OCI-LY1 (cell line): ENCODE measurements around the gene MYH13.

Experiments used
- H2AFZ ChIP-seq: fragments of 200-600 bp; sonication (generic), shearing (Covaris generic); 2 replicates; pipeline ENCODE4 v1.6.0; 2014; ENCODE audit warnings: antibody characterized with exemption, mild to moderate bottlenecking, low read length
- H3F3A ChIP-seq: fragments of 200-600 bp; sonication (generic), shearing (Covaris generic); 2 replicates; pipeline ENCODE4 v1.6.0; 2014; ENCODE audit warnings: mild to moderate bottlenecking, antibody characterized with exemption, low read length, moderate library complexity; ENCODE audit not compliant: insufficient read depth
- H3K27ac ChIP-seq: fragments of 200-600 bp; sonication (generic); 2 replicates; pipeline ENCODE4 v1.5.1; 2014; ENCODE audit warnings: low read length, mixed run types, mild to moderate bottlenecking, low read depth; ENCODE audit not compliant: poor library complexity, severe bottlenecking
- H3K27me3 ChIP-seq: fragments of 200-600 bp; sonication (generic); 2 replicates; pipeline ENCODE4 v1.6.0; 2014; ENCODE audit warnings: antibody characterized with exemption, mild to moderate bottlenecking, low read length, moderate library complexity; ENCODE audit not compliant: insufficient read depth
- H3K36me3 ChIP-seq: fragments of 200-600 bp; sonication (generic); 2 replicates; pipeline ENCODE4 v1.6.1; 2014; ENCODE audit warnings: mild to moderate bottlenecking, antibody characterized with exemption, low read length, moderate library complexity, mixed read lengths; ENCODE audit not compliant: insufficient read depth
- H3K4me1 ChIP-seq: fragments of 200-600 bp; sonication (generic); 2 replicates; pipeline ENCODE4 v1.5.1; 2014; ENCODE audit warnings: mild to moderate bottlenecking, low read length, moderate library complexity; ENCODE audit not compliant: insufficient read depth, severe bottlenecking
- H3K4me2 ChIP-seq: fragments of 200-600 bp; sonication (generic), shearing (Covaris generic); 2 replicates; pipeline ENCODE4 v1.6.1; 2014; ENCODE audit warnings: low read length
- H3K4me3 ChIP-seq: fragments of 200-600 bp; sonication (generic); 2 replicates; pipeline ENCODE4 v1.5.1; 2014; ENCODE audit warnings: low read length, low read depth, mild to moderate bottlenecking, mixed read lengths; ENCODE audit not compliant: poor library complexity, severe bottlenecking
- H3K79me2 ChIP-seq: fragments of 200-600 bp; shearing (Covaris generic); 2 replicates; pipeline ENCODE4 v1.6.1; 2016; ENCODE audit warnings: mixed run types, low read length, mixed read lengths; ENCODE audit not compliant: insufficient read depth
- H3K9ac ChIP-seq: fragments of 200-600 bp; sonication (generic), shearing (Covaris generic); 2 replicates; pipeline ENCODE4 v1.6.1; 2014; ENCODE audit warnings: mild to moderate bottlenecking, low read length, mixed read lengths
- H3K9me2 ChIP-seq: fragments of 200-600 bp; sonication (generic), shearing (Covaris generic); 2 replicates; pipeline ENCODE4 v1.6.1; 2014; ENCODE audit warnings: low read depth, mild to moderate bottlenecking, low read length, mixed read lengths
- H3K9me3 ChIP-seq: fragments of 200-600 bp; shearing (Covaris generic); 2 replicates; pipeline ENCODE4 v1.6.1; 2014; ENCODE audit warnings: low read length, mixed read lengths
- H4K20me1 ChIP-seq: fragments of 200-600 bp; sonication (generic), shearing (Covaris generic); 2 replicates; pipeline ENCODE4 v1.6.0; 2016; ENCODE audit warnings: mild to moderate bottlenecking, low read length; ENCODE audit not compliant: insufficient read depth
- EZH2 ChIP-seq: fragments of 200-600 bp; sonication (generic), shearing (Covaris generic); IDR thresholded peaks from 2 replicates; pipeline ENCODE4 v1.8.0; 2017; ENCODE audit warnings: borderline replicate concordance, mixed run types, mild to moderate bottlenecking, antibody characterized with exemption, low read length, moderate library complexity, mixed read lengths
- TF ChIP-seq, protein P1 (sequence below): fragments of 200-600 bp; sonication (generic), shearing (Covaris generic); IDR thresholded peaks from 2 replicates; pipeline ENCODE4 v1.5.1; 2017; ENCODE audit warnings: mild to moderate bottlenecking, antibody characterized with exemption, low read length, moderate library complexity, mixed read lengths

MYH13 gene

DNA sequence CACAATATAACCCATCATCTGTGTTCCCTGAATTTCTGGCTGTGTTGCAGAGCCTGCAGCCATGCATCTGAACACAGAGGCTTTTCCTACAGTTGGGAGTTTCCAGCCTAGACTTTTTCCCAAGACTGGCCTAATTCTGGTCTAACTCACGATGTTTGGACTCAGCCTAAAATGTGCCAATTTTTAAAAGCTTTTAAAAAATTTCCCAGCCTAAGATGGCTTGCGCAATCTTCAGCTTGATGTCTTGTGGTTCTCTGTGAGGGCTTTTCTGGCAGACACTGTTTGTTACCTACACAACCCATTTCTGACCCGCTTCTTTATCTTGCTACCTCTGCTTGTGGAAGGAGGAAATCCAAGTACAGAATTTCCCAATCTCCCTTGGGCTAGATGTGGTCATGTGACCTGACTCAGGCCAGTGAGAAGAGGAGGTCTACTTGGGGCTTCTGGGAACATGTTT lies 101.7 kb downstream of the MYH13 start:
- Histone ChIP-seq H2AFZ (no peak overlapping the region), H3K4me1 (no peaks in the 10 kb centered on the region), H3F3A (no peaks in the 10 kb centered on the region), H3K36me3 (no peaks in the 10 kb centered on the region), H3K4me2 (no peak overlapping the region), H3K27me3 (no peaks in the 10 kb centered on the region), H3K9ac (no peak overlapping the region), H3K4me3 (no peak overlapping the region), H3K79me2 (no peaks in the 10 kb centered on the region), H3K27ac (no peak overlapping the region), H3K9me2 (no peaks in the 10 kb centered on the region), H4K20me1 (no peaks in the 10 kb centered on the region), H3K9me3 (no peaks in the 10 kb centered on the region)
- no peak for TF ChIP-seq EZH2
- TF ChIP-seq, protein P1, sequence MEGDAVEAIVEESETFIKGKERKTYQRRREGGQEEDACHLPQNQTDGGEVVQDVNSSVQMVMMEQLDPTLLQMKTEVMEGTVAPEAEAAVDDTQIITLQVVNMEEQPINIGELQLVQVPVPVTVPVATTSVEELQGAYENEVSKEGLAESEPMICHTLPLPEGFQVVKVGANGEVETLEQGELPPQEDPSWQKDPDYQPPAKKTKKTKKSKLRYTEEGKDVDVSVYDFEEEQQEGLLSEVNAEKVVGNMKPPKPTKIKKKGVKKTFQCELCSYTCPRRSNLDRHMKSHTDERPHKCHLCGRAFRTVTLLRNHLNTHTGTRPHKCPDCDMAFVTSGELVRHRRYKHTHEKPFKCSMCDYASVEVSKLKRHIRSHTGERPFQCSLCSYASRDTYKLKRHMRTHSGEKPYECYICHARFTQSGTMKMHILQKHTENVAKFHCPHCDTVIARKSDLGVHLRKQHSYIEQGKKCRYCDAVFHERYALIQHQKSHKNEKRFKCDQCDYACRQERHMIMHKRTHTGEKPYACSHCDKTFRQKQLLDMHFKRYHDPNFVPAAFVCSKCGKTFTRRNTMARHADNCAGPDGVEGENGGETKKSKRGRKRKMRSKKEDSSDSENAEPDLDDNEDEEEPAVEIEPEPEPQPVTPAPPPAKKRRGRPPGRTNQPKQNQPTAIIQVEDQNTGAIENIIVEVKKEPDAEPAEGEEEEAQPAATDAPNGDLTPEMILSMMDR = no peak

DNA sequence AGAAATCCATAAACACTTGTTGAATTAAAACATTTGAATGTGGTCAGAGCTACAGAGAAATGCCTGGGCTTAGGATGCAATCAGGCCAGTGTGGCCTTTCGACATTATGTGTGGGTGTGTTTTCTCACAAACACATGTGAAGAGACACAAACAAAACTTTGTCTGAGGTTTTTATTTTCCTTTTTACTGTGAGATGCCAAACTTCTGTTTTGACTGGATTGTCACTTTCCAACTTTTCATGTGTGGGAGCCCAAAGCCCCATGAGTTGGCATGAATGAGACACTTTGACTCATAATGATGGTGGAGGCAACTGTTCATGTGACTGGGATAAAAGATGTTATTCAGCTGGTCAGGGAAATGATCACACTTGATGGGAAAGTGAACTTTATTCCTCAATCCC lies 102.5 kb downstream of the MYH13 start:
- no peak overlapping the region for H3K9ac ChIP-seq

DNA sequence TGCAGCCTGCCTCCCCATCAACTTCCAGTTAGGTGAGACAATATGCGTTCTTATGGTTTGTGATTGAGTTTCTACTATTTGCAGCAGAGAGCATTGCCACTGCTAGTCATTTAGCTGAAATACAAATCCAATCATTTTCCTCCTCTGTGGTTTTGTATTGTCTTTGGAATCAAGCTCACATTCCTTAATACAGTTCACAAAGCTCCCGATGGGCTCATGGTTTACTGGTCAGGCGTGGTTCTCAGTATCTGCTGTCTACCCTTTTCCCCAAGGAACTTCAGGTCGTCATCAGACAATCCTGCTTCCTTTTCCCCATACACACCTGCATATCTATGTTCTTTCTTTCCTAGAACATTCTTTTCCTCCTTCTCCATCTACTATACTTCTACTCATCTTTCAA lies 104.8 kb downstream of the MYH13 start:
- no peaks in the 10 kb centered on the region for H3K27me3 ChIP-seq
- H3F3A ChIP-seq = no peaks in the 10 kb centered on the region
- H3K4me3 ChIP-seq = no peak overlapping the region
- H3K9me2 ChIP-seq = no peaks in the 10 kb centered on the region
- no peaks in the 10 kb centered on the region for H3K9me3 ChIP-seq
- H3K4me1 ChIP-seq = no peaks in the 10 kb centered on the region
- no peak overlapping the region for H2AFZ ChIP-seq
- H3K27ac ChIP-seq = no peak overlapping the region
- H3K36me3 ChIP-seq = no peaks in the 10 kb centered on the region
- H3K79me2 ChIP-seq = no peaks in the 10 kb centered on the region
- TF ChIP-seq, protein P1 = no peak
- no peak for TF ChIP-seq EZH2
- H3K9ac ChIP-seq = no peak overlapping the region
- H3K4me2 ChIP-seq = no peak overlapping the region
- H4K20me1 ChIP-seq = no peaks in the 10 kb centered on the region

More for the DNA sequence above, 102.5 kb downstream of the MYH13 start:
- no peaks in the 10 kb centered on the region for H4K20me1 ChIP-seq
- TF ChIP-seq, protein P1 = no peak
- no peak for TF ChIP-seq EZH2
- H2AFZ ChIP-seq = no peak overlapping the region
- no peaks in the 10 kb centered on the region for H3K79me2 ChIP-seq
- H3K4me1 ChIP-seq = no peaks in the 10 kb centered on the region
- H3K36me3 ChIP-seq = no peaks in the 10 kb centered on the region
- no peaks in the 10 kb centered on the region for H3F3A ChIP-seq
- no peak overlapping the region for H3K4me3 ChIP-seq
- no peaks in the 10 kb centered on the region for H3K27me3 ChIP-seq
- no peak overlapping the region for H3K4me2 ChIP-seq
- H3K9me2 ChIP-seq = no peaks in the 10 kb centered on the region
- H3K9me3 ChIP-seq = no peaks in the 10 kb centered on the region
- no peak overlapping the region for H3K27ac ChIP-seq
